Activated effector memory CD4-positive, alpha-beta T cell treated with anti-CD3 and anti-CD28 coated beads, Interleukin-2, amount 50 U/mL, for 16 hours (primary cell): Measurements from ENCODE around the gene LMX1B.

Source experiments
- DNase-seq: peaks from one replicate; pipeline ENCODE4 v3.0.0-alpha.2; 2020

LMX1B gene

GRCh38 chr9:126618585-126619360, 5.0 kb downstream of the LMX1B start:
- DNase-seq: no peak

GRCh38 chr9:126619361-126620135, 5.8 kb downstream of the LMX1B start:
- DNase-seq: no peak

- DNase-seq: no peak
Observed at GRCh38 chr9:126620478-126620877, 6.8 kb downstream of the LMX1B start.

- no peak for DNase-seq
Observed at GRCh38 chr9:126621061-126621918, 7.6 kb downstream of the LMX1B start.

GRCh38 chr9:126621919-126622735, 8.4 kb downstream of the LMX1B start:
- no peak for DNase-seq

GRCh38 chr9:126623314-126623666, 9.6 kb downstream of the LMX1B start:
- no peak for DNase-seq

GRCh38 chr9:126623667-126624478, 10.1 kb downstream of the LMX1B start:
- no peak for DNase-seq

GRCh38 chr9:126624479-126624826, 10.7 kb downstream of the LMX1B start:
- no peak for DNase-seq

GRCh38 chr9:126624912-126625311, 11.2 kb downstream of the LMX1B start:
- no peak for DNase-seq

GRCh38 chr9:126625329-126626126, 11.8 kb downstream of the LMX1B start:
- no peak for DNase-seq

GRCh38 chr9:126626127-126626925, 12.6 kb downstream of the LMX1B start:
- DNase-seq: no peak

- no peak for DNase-seq
Observed at GRCh38 chr9:126626926-126627233, 13.2 kb downstream of the LMX1B start.

- no peak for DNase-seq
Observed at GRCh38 chr9:126628146-126628545, 14.4 kb downstream of the LMX1B start.

- DNase-seq: no peak
Observed at GRCh38 chr9:126628969-126629674, 15.4 kb downstream of the LMX1B start.

- DNase-seq: no peak
Observed at GRCh38 chr9:126630458-126631237, 16.9 kb downstream of the LMX1B start.

- DNase-seq: no peak
Observed at GRCh38 chr9:126631254-126631653, 17.5 kb downstream of the LMX1B start.

GRCh38 chr9:126633881-126634558, 20.3 kb downstream of the LMX1B start:
- no peak for DNase-seq

GRCh38 chr9:126635061-126635460, 21.3 kb downstream of the LMX1B start:
- no peak for DNase-seq
